ENCODE data around the gene NLK.

The NLK gene

DNA sequence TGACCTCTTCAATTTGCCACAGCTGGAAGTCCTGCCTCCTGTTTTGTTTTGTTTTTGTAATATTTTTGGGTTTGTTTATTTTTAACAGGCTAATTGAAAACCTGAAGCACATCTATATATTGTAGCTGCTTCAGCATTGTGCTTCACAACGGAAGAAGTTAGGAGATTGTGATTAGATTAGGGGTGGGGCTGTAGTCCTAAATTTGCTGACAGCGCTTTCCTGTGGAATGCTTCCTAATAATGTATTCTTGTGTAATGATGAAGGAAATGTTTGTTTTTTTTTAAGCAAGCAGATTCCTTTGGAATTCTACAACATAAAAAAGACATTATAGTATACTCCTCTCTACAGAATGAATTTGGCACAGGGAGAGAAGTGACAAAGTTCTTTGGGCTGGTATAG is 70.1 kb downstream of the NLK start:
- Histone ChIP-seq H3K9ac (ENCODE audit: low read length in 2 of 2) (no peak overlapping the region), H3K27ac (ENCODE audit: low read length) (no peak overlapping the region), H3K36me3 (ENCODE audit: control insufficient read depth in 2 of 2, insufficient read depth in 2 of 2, low read length in 2 of 2) (no peaks in the 10 kb centered on the region), H3K4me1 (ENCODE audit: control insufficient read depth, insufficient read depth, low read length) (no peaks in the 10 kb centered on the region), H3K27me3 (ENCODE audit: control insufficient read depth in 1 of 2, insufficient read depth in 2 of 2, low read length in 2 of 2) (no peaks in the 10 kb centered on the region), H3K9me3 (ENCODE audit: control insufficient read depth in 2 of 2, low read length in 2 of 2) (no peaks in the 10 kb centered on the region), H3K4me3 (ENCODE audit: low read length in 2 of 2) (no peak overlapping the region)

DNA sequence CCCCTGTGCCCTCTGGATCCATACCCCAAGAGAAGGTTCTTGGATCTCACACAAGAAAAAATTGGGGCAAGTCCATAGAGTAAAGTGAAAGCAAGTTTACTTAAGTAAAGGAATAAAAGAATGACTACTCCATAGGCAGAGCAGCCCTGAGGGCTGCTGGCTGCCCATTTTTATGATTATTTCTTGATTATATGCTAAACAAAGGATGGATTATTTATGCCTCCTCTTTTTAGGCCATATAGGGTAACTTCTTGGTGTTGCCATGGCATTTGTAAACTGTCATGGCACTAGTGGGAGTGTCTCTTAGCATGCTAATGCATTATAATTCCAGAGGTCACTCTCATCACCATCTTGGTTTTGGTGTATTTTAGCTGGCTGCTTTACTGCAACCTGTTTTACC is 70.8 kb downstream of the NLK start:
- Histone ChIP-seq H3K4me1 (ENCODE audit: control insufficient read depth, insufficient read depth, low read length) (no peaks in the 10 kb centered on the region), H3K9me3 (ENCODE audit: control insufficient read depth in 2 of 2, low read length in 2 of 2) (no peaks in the 10 kb centered on the region), H3K27ac (ENCODE audit: low read length) (no peak overlapping the region), H3K36me3 (ENCODE audit: control insufficient read depth in 2 of 2, insufficient read depth in 2 of 2, low read length in 2 of 2) (no peaks in the 10 kb centered on the region), H3K4me3 (ENCODE audit: low read length in 2 of 2) (no peak overlapping the region), H3K27me3 (ENCODE audit: control insufficient read depth in 1 of 2, insufficient read depth in 2 of 2, low read length in 2 of 2) (no peaks in the 10 kb centered on the region), H3K9ac (ENCODE audit: low read length in 2 of 2) (no peak overlapping the region)

DNA sequence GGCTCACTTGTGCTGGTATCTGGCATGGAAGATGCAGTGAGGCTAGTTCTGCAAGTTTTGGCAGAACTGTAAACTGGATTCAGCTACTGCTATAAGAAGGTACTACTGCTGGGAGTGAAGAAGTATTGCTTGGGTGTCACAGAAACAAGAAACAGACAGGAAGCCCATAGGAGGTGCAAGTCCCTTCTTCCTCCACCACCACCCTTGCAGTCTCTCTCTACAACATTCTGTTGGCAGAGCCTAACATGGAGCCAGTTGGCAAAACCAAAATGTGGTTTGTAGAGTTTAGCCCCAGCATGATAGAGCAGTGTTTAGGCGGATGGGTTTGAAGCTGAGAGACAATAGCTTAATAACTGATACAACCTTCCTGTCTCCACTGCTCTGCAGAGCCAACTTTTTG is 72.6 kb downstream of the NLK start:
- H3K36me3 ChIP-seq (ENCODE audit: control insufficient read depth in 2 of 2, insufficient read depth in 2 of 2, low read length in 2 of 2), result no peaks in the 10 kb centered on the region
- no peaks in the 10 kb centered on the region for H3K9me3 ChIP-seq (ENCODE audit: control insufficient read depth in 2 of 2, low read length in 2 of 2)
- no peak overlapping the region for H3K4me3 ChIP-seq (ENCODE audit: low read length in 2 of 2)
- no peak overlapping the region for H3K27ac ChIP-seq (ENCODE audit: low read length)
- H3K27me3 ChIP-seq (ENCODE audit: control insufficient read depth in 1 of 2, insufficient read depth in 2 of 2, low read length in 2 of 2), result no peaks in the 10 kb centered on the region
- no peaks in the 10 kb centered on the region for H3K4me1 ChIP-seq (ENCODE audit: control insufficient read depth, insufficient read depth, low read length)
- H3K9ac ChIP-seq (ENCODE audit: low read length in 2 of 2), result no peak overlapping the region

DNA sequence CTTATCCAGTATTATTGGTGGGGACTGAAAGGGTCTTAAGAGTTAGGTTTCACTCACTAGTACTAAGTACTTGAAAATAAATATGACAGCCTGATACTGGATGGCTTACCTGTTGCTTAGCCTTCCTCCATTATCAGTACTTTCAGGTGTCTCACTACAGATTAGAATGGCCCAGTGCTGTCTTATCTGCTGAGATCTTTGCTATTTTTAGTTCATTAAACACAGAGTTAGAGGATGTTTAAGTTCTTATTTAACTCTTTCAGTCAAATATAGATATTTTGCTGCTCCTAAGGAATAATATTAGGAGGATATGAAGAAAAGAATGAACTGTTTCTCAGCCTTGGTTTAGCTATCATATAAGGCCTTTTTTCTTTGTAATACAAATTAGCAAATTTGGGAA is 74.8 kb downstream of the NLK start:
- H3K27ac ChIP-seq (ENCODE audit: low read length), result no peak overlapping the region
- H3K36me3 ChIP-seq (ENCODE audit: control insufficient read depth in 2 of 2, insufficient read depth in 2 of 2, low read length in 2 of 2), result no peaks in the 10 kb centered on the region

DNA sequence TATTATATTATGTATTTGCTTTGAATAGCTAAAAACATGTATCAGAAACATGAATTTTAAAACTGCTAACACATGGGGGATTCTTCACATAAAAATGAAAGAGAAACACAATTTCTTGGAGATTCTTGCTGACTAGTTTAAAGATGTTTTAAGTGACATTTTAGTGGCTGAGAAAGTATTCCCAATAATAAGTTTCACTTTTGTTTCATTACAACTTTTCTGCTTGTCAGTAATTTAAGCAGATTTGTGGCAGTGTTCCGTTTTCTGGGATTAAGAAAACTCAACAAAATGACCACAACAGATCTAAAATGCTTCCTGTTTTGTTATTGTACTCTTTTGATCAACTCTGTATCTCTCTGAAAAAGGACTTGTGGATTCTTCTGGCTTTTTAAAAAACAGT is 75.9 kb downstream of the NLK start:
- Histone ChIP-seq H3K27me3 (ENCODE audit: control insufficient read depth in 1 of 2, insufficient read depth in 2 of 2, low read length in 2 of 2) (no peaks in the 10 kb centered on the region), H3K9ac (ENCODE audit: low read length in 2 of 2) (no peak overlapping the region), H3K9me3 (ENCODE audit: control insufficient read depth in 2 of 2, low read length in 2 of 2) (no peaks in the 10 kb centered on the region), H3K27ac (ENCODE audit: low read length) (no peak overlapping the region), H3K4me1 (ENCODE audit: control insufficient read depth, insufficient read depth, low read length) (no peaks in the 10 kb centered on the region), H3K4me3 (ENCODE audit: low read length in 2 of 2) (no peak overlapping the region), H3K36me3 (ENCODE audit: control insufficient read depth in 2 of 2, insufficient read depth in 2 of 2, low read length in 2 of 2) (peaks cover 0 to 4% of the 10 kb centered on the region in 2 donors)

More for the DNA sequence above, 74.8 kb downstream of the NLK start:
- H3K4me3 ChIP-seq (ENCODE audit: low read length in 2 of 2), result no peak overlapping the region
- H3K27me3 ChIP-seq (ENCODE audit: control insufficient read depth in 1 of 2, insufficient read depth in 2 of 2, low read length in 2 of 2), result no peaks in the 10 kb centered on the region
- no peak overlapping the region for H3K9ac ChIP-seq (ENCODE audit: low read length in 2 of 2)
- H3K9me3 ChIP-seq (ENCODE audit: control insufficient read depth in 2 of 2, low read length in 2 of 2), result no peaks in the 10 kb centered on the region
- no peaks in the 10 kb centered on the region for H3K4me1 ChIP-seq (ENCODE audit: control insufficient read depth, insufficient read depth, low read length)

DNA sequence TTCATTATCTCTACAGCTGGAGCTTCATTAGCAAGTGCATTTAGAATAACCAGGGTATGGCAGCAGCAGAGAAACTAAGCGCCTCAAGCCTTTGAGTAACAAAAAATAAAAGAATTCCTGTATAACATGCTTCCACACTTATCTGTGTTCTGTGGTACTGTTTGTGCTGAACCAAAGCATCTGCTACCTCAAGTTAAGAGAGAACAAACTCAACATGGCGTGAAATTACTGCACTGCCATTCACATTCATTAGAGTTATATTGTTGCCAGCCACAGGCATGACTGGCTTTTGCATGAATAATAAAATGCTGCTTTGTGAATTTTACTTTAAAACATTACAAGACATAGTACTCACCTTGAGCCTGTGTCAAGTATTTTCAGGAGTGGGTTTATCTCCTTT is 76.6 kb downstream of the NLK start:
- no peak overlapping the region for H3K27ac ChIP-seq (ENCODE audit: low read length)
- H3K36me3 ChIP-seq (ENCODE audit: control insufficient read depth in 2 of 2, insufficient read depth in 2 of 2, low read length in 2 of 2), result peaks cover 0 to 4% of the 10 kb centered on the region in 2 donors
- H3K4me1 ChIP-seq (ENCODE audit: control insufficient read depth, insufficient read depth, low read length), result no peaks in the 10 kb centered on the region
- no peaks in the 10 kb centered on the region for H3K27me3 ChIP-seq (ENCODE audit: control insufficient read depth in 1 of 2, insufficient read depth in 2 of 2, low read length in 2 of 2)
- H3K9ac ChIP-seq (ENCODE audit: low read length in 2 of 2), result no peak overlapping the region
- no peaks in the 10 kb centered on the region for H3K9me3 ChIP-seq (ENCODE audit: control insufficient read depth in 2 of 2, low read length in 2 of 2)
- H3K4me3 ChIP-seq (ENCODE audit: low read length in 2 of 2), result no peak overlapping the region

DNA sequence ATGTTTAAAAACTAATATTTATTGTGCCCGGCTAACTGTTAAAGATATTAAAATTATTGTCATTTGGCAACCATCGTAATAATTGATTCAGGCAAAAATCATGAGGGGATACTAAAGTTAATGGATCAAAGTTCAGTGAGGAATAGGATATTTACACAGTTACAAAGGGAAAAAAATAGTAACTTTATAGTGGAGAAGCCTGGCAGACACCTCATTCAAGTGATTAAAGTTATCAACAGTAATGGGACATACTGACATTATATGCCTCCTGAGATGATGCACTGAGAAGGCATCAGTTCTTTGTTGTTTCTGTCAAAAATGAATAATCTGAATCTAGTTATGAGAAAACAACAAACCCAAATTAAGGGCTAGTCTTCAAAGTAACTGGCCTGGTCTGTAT is 77.1 kb downstream of the NLK start:
- Histone ChIP-seq H3K9me3 (ENCODE audit: control insufficient read depth in 2 of 2, low read length in 2 of 2) (no peaks in the 10 kb centered on the region), H3K4me1 (ENCODE audit: control insufficient read depth, insufficient read depth, low read length) (no peaks in the 10 kb centered on the region), H3K27ac (ENCODE audit: low read length) (no peak overlapping the region), H3K36me3 (ENCODE audit: control insufficient read depth in 2 of 2, insufficient read depth in 2 of 2, low read length in 2 of 2) (peaks cover 0 to 4% of the 10 kb centered on the region in 2 donors), H3K4me3 (ENCODE audit: low read length in 2 of 2) (no peak overlapping the region), H3K9ac (ENCODE audit: low read length in 2 of 2) (no peak overlapping the region), H3K27me3 (ENCODE audit: control insufficient read depth in 1 of 2, insufficient read depth in 2 of 2, low read length in 2 of 2) (no peaks in the 10 kb centered on the region)

DNA sequence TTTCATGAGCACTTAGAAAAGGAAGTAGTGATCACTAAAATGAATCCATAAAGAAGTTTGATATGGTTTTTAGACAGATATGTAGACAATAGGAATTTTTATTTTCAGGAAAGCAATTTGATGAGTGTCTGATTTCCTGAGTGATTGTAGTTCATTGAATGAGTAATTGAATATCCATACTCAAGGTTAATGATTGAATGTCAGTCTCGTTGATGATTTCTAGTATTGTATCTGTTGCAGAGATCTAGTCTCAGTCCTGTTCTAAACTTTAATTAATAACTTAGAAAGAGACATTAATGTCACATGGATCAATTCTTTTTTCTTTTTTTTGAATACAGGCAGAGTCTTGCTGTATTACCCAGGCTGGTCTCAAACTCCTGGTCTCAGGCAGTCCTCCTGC is 78.3 kb downstream of the NLK start:
- H3K9ac ChIP-seq (ENCODE audit: low read length in 2 of 2), result no peak overlapping the region
- H3K36me3 ChIP-seq (ENCODE audit: control insufficient read depth in 2 of 2, insufficient read depth in 2 of 2, low read length in 2 of 2), result peaks cover 0 to 4% of the 10 kb centered on the region in 2 donors
- no peaks in the 10 kb centered on the region for H3K27me3 ChIP-seq (ENCODE audit: control insufficient read depth in 1 of 2, insufficient read depth in 2 of 2, low read length in 2 of 2)
- H3K4me3 ChIP-seq (ENCODE audit: low read length in 2 of 2), result no peak overlapping the region
- no peak overlapping the region for H3K27ac ChIP-seq (ENCODE audit: low read length)
- H3K9me3 ChIP-seq (ENCODE audit: control insufficient read depth in 2 of 2, low read length in 2 of 2), result no peaks in the 10 kb centered on the region
- H3K4me1 ChIP-seq (ENCODE audit: control insufficient read depth, insufficient read depth, low read length), result no peaks in the 10 kb centered on the region

DNA sequence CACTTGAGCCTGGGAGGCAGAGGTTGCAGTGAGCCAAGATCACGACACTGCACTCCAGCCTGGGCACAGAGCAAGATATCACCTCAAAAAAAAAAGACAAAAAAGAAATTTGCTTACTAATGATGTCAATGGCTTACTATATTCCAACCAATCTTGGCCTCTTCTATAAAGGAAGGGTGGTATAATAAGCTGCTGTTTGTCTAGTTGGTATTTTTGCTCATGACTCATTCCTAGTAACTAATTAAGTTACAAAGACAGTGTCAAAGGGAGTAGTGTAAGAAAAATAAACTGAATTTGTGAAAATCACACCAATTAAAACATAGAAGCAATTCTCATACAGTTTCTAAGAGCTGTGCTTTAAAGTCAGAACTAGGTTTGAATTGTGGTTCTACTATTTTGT is 82.5 kb downstream of the NLK start:
- H3K27me3 ChIP-seq (ENCODE audit: control insufficient read depth in 1 of 2, insufficient read depth in 2 of 2, low read length in 2 of 2), result no peaks in the 10 kb centered on the region
- no peak overlapping the region for H3K4me3 ChIP-seq (ENCODE audit: low read length in 2 of 2)
- no peaks in the 10 kb centered on the region for H3K9me3 ChIP-seq (ENCODE audit: control insufficient read depth in 2 of 2, low read length in 2 of 2)
- H3K4me1 ChIP-seq (ENCODE audit: control insufficient read depth, insufficient read depth, low read length), result no peaks in the 10 kb centered on the region
- no peak overlapping the region for H3K27ac ChIP-seq (ENCODE audit: low read length)
- no peak overlapping the region for H3K9ac ChIP-seq (ENCODE audit: low read length in 2 of 2)
- H3K36me3 ChIP-seq (ENCODE audit: control insufficient read depth in 2 of 2, insufficient read depth in 2 of 2, low read length in 2 of 2), result peaks cover 0 to 4% of the 10 kb centered on the region in 2 donors

DNA sequence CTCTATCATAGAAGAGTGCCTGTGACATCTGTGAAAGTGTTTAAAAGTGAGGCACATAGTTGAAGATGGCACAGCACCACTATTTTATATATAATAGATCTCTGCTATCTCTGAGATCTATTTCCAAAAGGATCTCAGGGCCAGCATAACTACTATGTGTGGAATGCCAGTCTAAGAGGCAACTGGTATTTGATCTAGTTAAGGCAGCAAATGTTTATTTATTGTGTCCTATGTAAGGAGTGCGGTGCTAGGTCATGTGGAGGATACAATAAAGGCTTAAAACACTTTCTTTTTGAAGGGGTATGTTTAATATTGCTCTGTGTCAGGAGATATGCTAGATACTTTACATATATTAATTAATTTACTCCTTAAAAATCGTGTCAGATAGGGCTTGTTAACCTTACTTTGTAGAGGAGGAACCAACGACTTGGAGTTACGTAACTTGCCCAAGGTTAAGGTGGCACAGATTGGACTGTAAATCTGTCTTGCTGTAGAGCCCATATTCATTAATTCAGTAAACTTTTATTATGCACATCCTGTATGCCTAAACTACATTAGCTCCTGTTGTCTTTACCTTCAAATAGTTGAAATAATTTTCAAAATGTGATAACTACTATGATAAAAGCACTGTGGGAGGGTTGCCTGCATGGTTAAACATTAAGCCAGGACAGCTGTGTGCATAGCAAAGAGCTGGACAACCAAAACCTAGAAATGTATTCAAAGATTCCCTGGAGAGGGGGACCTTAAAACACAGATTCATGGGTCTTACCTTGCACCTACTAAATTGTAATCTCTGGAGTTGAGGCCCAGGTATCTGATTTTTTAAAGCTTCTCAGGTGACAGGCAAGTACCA is 83.3 kb downstream of the NLK start:
- H3K27me3 ChIP-seq (ENCODE audit: control insufficient read depth in 1 of 2, insufficient read depth in 2 of 2, low read length in 2 of 2), result no peaks in the 10 kb centered on the region
- H3K9me3 ChIP-seq (ENCODE audit: control insufficient read depth in 2 of 2, low read length in 2 of 2), result no peaks in the 10 kb centered on the region
- no peaks in the 10 kb centered on the region for H3K4me1 ChIP-seq (ENCODE audit: control insufficient read depth, insufficient read depth, low read length)
- no peak overlapping the region for H3K9ac ChIP-seq (ENCODE audit: low read length in 2 of 2)
- H3K36me3 ChIP-seq (ENCODE audit: control insufficient read depth in 2 of 2, insufficient read depth in 2 of 2, low read length in 2 of 2), result peaks cover 0 to 4% of the 10 kb centered on the region in 2 donors
- H3K4me3 ChIP-seq (ENCODE audit: low read length in 2 of 2), result no peak overlapping the region
- no peak overlapping the region for H3K27ac ChIP-seq (ENCODE audit: low read length)

DNA sequence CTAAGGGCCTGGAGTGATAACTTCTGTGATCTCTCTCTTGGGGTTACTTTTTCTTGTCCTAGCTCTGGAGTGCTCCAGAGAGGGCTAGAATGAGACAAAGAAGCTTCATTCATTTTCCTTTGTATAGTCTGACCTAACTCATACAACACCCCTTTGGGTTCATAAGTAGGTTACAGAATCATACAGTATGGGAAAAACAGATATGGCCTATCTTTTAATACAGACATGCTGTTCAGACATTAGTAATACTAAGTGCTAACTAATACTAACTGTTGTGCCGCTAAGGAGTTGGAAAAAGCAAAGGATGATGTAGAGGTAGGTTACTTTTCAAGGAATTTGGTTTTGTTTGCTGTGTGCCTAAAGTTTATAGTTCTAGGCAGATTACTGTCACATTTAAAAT is 84.7 kb downstream of the NLK start:
- H3K9me3 ChIP-seq (ENCODE audit: control insufficient read depth in 2 of 2, low read length in 2 of 2), result no peaks in the 10 kb centered on the region
- no peak overlapping the region for H3K9ac ChIP-seq (ENCODE audit: low read length in 2 of 2)
- H3K27ac ChIP-seq (ENCODE audit: low read length), result no peak overlapping the region
- peaks cover 0 to 4% of the 10 kb centered on the region in 2 donors for H3K36me3 ChIP-seq (ENCODE audit: control insufficient read depth in 2 of 2, insufficient read depth in 2 of 2, low read length in 2 of 2)
- no peaks in the 10 kb centered on the region for H3K4me1 ChIP-seq (ENCODE audit: control insufficient read depth, insufficient read depth, low read length)
- no peaks in the 10 kb centered on the region for H3K27me3 ChIP-seq (ENCODE audit: control insufficient read depth in 1 of 2, insufficient read depth in 2 of 2, low read length in 2 of 2)
- H3K4me3 ChIP-seq (ENCODE audit: low read length in 2 of 2), result no peak overlapping the region

Data from stomach smooth muscle (tissue), 2 donors.